ENCODE results near the gene CNOT3.

The CNOT3 gene

GRCh38 chr19:54100561-54100960, 37.0 kb upstream of the CNOT3 start, which contains the start of gene OSCAR:
Gene OSCAR (minus strand): TSS chr19:54100803. CDS start chr19:54100792, 11 bp downstream.
- no peak for DNase-seq (ENCODE audit: low spot score)
- no peak for TF ChIP-seq CTCF (IDR thresholded peaks at IDR 0.05; ENCODE audit: extremely low read depth, missing control alignments)

- DNase-seq (ENCODE audit: low spot score) = peak; percentile 99
- no peak for TF ChIP-seq CTCF (IDR thresholded peaks at IDR 0.05; ENCODE audit: extremely low read depth, missing control alignments)
Observed at GRCh38 chr19:54102421-54103169, 35.0 kb upstream of the CNOT3 start, which contains the start of gene NDUFA3. Gene NDUFA3 (plus strand): TSS chr19:54102855. CDS start chr19:54102879, 24 bp downstream.

GRCh38 chr19:54104998-54105715, 32.4 kb upstream of the CNOT3 start:
- no peak for DNase-seq (ENCODE audit: low spot score)
- TF ChIP-seq CTCF (IDR thresholded peaks at IDR 0.05; ENCODE audit: extremely low read depth, missing control alignments) = no peak

- TF ChIP-seq CTCF (IDR thresholded peaks at IDR 0.05; ENCODE audit: extremely low read depth, missing control alignments) = no peak
- no peak for DNase-seq (ENCODE audit: low spot score)
Observed at GRCh38 chr19:54105796-54106195, 31.8 kb upstream of the CNOT3 start.

GRCh38 chr19:54106716-54107115, 30.8 kb upstream of the CNOT3 start:
- no peak for TF ChIP-seq CTCF (IDR thresholded peaks at IDR 0.05; ENCODE audit: extremely low read depth, missing control alignments)

GRCh38 chr19:54107876-54108490, 29.6 kb upstream of the CNOT3 start:
- DNase-seq (ENCODE audit: low spot score) = no peak
- no peak for TF ChIP-seq CTCF (IDR thresholded peaks at IDR 0.05; ENCODE audit: extremely low read depth, missing control alignments)

More at GRCh38 chr19:54106716-54107115, 30.8 kb upstream of the CNOT3 start:
- DNase-seq (ENCODE audit: low spot score) = no peak

- DNase-seq (ENCODE audit: low spot score) = no peak
- TF ChIP-seq CTCF (IDR thresholded peaks at IDR 0.05; ENCODE audit: extremely low read depth, missing control alignments) = no peak
Observed at GRCh38 chr19:54108496-54108895, 29.1 kb upstream of the CNOT3 start.

Data from GM20000 (cell line).